ENCODE measurements around the gene TOB1.
A peak's percentile ranks its signal among the peaks of the same experiment; 100 is the strongest.
"Not testable (repeated sequence)": the region's sequence is repeated elsewhere in the genome, so short reads cannot be mapped to it uniquely, and the experiment has no call there.

Gene TOB1

GRCh38 chr17:50898369-50899004, 32.3 kb upstream of the TOB1 start:
- in situ Hi-C loops (cut with HindIII; ENCODE audit: low sequenced_read_pairs), result no loop called here
- H3K4me3 ChIP-seq (ENCODE audit: low read depth, low read length), result no peak overlapping the region
- no peak for DNase-seq (ENCODE audit: low read depth)
- no peak for TF ChIP-seq CTCF (IDR thresholded peaks at IDR 0.05; ENCODE audit: low read depth, low read length, missing control alignments)

- H3K4me3 ChIP-seq (ENCODE audit: low read depth, low read length); in situ Hi-C loops (cut with HindIII; ENCODE audit: low sequenced_read_pairs); DNase-seq (ENCODE audit: low read depth): not testable (repeated sequence)
Measured at GRCh38 chr17:50894513-50894912, 28.4 kb upstream of the TOB1 start.

GRCh38 chr17:50893183-50893993, 27.2 kb upstream of the TOB1 start:
- in situ Hi-C loops (cut with HindIII; ENCODE audit: low sequenced_read_pairs), result no loop called here
- peak; percentile 59 for DNase-seq (ENCODE audit: low read depth)
- TF ChIP-seq CTCF (IDR thresholded peaks at IDR 0.05; ENCODE audit: low read depth, low read length, missing control alignments), result no peak
- H3K4me3 ChIP-seq (ENCODE audit: low read depth, low read length), result no peak overlapping the region

- in situ Hi-C loops (cut with HindIII; ENCODE audit: low sequenced_read_pairs), result no loop called here
Measured at GRCh38 chr17:50892101-50892776, 26.1 kb upstream of the TOB1 start.

GRCh38 chr17:50891577-50891989, 25.4 kb upstream of the TOB1 start:
- H3K4me3 ChIP-seq (ENCODE audit: low read depth, low read length), result no peak overlapping the region
- DNase-seq (ENCODE audit: low read depth), result no peak
- in situ Hi-C loops (cut with HindIII; ENCODE audit: low sequenced_read_pairs), result no loop called here
- no peak for TF ChIP-seq CTCF (IDR thresholded peaks at IDR 0.05; ENCODE audit: low read depth, low read length, missing control alignments)

More at GRCh38 chr17:50892101-50892776, 26.1 kb upstream of the TOB1 start:
- no peak for TF ChIP-seq CTCF (IDR thresholded peaks at IDR 0.05; ENCODE audit: low read depth, low read length, missing control alignments)
- DNase-seq (ENCODE audit: low read depth), result no peak
- no peak overlapping the region for H3K4me3 ChIP-seq (ENCODE audit: low read depth, low read length)

- in situ Hi-C loops (cut with HindIII; ENCODE audit: low sequenced_read_pairs), result no loop called here
- no peak overlapping the region for H3K4me3 ChIP-seq (ENCODE audit: low read depth, low read length)
- TF ChIP-seq CTCF (IDR thresholded peaks at IDR 0.05; ENCODE audit: low read depth, low read length, missing control alignments), result no peak
- DNase-seq (ENCODE audit: low read depth), result no peak
Measured at GRCh38 chr17:50890675-50891516, 24.7 kb upstream of the TOB1 start.

All from astrocyte of the cerebellum (primary cell).